GM21528 (cell line): ENCODE measurements around the gene GTSE1.

Source experiments
- ATAC-seq: cut with Tn5 transposase; IDR thresholded peaks from one replicate; pipeline ENCODE4 v1.9.1; 2021; ENCODE audit warnings: mild to moderate bottlenecking, moderate library complexity; ENCODE audit not compliant: unreplicated experiment, low FRiP score

The GTSE1 gene

DNA sequence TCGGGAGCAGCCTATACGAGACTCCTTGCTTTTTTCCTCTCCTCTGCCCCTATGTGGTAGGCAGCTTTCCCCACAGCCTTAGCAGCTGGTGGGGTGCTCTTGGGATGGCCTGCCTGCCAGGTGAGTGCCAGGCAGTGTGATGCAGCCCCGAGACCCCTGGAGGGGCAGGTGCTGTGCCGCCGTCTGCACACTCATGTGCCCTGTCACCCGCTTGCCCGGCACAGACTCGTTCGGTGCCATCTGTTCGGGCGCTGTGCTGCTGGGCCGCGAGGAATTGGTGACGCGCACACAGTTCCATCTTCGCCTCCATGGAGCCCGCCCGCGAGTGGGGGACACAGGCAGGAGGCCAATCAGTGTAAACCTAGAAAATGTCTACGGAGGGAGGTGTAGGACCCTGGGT, 54.0 kb downstream of the GTSE1 start:
- ATAC-seq, result no peak

DNA sequence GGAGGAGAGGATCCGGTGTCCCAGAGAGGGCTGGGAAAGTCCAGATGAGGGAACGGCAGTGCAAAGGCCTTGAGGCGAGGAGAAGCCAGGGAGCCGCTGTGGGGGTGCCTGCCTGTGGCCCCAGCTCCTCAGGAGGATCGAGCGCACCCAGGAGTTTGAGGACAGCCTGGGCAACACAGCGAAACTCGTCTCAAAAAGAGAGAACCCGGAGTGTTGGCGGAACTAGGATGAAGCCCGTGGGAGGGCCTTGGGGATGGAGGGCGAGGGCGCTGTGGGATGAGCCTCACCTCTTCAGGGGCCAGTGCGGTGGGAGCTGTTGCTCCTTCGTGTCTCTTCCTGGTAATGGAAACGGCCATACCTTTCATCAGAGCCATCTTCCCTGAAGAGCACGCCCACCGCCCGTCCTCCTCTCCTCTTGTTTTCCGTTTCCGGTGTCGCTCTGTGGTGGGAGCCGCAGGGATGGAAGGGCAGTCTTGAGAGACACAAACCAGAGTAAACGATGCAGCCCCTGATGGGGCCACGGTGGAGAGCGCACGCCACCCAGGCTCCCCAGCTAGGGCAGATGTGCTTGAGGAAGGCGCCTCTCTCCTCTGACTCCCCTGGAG, 54.6 kb downstream of the GTSE1 start:
- ATAC-seq, result no peak

DNA sequence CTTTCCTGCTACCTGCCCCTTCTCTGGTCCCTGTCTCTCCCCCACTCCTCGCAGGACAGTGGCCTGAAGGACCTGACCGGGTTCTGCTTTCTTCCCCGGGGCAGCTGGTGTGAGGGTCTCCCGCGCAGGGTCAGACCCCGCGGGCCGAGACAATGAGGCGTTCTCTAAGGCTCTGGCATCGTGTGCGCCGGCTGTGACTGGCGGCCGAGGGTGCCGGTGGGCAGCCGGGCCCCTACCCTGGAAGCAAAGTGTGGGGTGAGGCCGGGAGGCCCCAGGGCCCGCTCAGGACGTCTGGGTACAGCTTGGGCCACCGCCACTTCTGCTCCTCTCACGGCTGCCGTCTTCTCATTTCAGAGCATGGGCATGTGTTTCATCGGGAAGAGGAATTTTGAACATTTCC, 55.1 kb downstream of the GTSE1 start:
- ATAC-seq, result no peak

DNA sequence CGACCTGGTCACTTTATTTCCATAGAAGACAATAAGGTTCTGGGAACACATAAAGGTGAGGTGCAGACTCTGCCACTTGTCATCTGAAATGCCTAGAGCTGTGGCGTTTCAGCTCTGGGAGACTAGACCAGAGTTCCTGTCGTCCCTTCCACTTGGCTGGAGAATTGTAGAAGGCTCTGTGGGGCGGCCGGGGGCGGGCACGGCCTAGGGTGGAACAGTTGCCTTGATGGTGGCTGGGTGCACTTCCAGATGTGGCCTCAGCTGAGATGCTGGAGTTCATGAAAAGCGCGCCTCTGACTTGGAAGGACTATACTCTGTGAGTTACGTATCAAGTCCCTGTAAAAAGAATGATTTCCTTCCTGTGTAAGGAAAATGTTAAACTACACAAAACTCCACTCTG, 55.6 kb downstream of the GTSE1 start:
- ATAC-seq, result no peak

DNA sequence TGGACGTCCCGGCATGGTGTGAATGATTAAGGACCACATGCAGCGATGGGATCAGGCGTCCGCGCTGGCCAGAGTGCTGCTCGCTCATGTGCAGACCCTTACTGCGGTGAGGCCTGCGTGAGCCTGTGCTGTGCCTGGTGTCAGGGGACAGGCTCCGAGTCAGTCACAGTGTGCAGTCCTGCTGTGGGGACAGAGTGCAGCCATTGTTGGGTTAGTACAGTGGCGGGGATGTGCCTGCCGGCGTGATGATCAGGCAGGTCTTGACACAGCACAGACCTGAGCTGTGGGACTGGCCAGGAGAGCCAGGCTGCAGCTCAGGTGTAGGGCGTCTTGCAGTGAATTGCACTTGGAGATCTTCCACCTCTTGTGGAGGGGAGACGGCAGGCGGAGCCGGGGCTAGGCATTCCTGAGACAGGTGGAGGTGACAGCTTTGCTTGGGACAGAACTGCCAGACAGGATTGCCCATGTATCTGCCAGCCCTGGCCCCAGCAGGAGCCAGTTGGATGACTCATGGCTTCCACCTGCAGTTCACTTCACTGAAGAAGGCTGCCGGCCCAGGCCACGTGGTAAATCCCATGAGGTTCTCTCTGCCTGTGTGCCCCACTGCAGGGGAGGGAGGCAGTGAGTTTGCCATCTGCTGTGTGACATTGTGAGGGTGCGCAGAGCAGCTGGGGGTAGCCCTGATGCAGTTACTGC, 56.2 kb downstream of the GTSE1 start:
- no peak for ATAC-seq

DNA sequence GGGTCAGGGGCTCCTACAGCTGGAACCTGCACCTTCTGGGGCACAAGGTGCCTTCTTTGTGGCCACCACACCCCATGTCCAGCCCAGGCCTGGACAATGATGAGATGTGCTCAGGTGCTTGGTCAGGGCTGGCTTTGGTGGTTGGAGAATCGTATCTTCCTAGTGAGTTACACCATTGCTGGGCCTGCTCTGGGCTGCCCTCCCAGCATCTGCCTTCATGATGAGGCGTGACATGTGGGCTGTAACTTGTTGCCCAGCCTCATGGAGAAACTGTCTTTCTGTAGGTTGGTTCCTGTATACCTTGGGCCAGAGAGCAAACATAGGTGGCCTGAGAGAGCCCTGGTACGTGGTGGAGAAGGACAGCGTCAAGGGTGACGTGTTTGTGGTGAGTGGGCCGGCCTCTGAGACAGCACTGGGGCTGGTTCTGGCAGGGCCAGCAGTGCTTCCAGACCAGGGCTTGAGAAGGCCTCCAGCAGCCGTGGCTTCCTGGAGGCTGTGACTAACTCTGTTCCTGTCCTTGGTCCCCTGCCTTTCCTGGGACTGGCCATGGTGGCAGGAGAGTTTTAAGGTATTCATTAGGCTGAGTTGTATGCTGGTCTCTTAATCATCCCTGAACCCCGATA, 56.9 kb downstream of the GTSE1 start:
- ATAC-seq, result no peak

DNA sequence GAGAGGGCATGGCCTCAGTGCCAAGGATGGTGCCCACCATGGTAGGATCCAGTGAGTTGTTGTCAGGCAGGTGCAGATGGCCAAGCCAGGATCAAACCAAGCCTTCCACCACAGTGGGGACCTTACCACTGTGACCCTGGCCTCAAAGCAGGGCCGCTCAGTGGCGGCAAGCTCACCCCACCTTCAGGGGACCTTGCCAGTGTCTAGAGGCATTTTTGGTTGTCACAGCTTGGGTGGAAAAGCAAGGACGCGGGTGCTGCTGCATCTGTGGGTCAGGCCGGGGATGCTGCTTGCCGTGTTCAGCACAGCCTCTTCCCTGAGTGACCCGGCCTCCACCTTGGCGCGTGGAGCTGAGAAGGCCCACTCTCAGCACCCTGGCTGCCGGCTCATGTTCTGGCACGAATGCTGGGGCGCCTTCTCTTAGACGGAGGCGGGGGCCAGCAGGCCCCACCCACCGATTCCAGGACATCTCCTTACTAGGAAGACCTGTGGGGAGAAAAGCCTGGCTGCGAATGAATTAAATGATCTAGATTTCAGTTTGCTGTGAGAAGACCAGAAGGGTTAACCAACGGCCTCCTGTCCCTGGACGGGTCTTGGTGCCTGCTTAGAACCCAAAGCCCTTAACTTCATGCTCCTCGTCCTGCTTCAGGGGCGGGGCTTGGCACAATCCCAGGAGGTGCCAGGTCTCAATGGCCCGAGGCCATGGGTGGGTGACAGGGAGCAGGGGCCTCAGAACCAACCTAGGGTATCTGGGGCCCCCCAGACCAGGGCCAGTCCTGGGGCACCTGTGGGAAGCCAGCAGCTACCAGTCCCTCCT, 57.7 kb downstream of the GTSE1 start:
- no peak for ATAC-seq

DNA sequence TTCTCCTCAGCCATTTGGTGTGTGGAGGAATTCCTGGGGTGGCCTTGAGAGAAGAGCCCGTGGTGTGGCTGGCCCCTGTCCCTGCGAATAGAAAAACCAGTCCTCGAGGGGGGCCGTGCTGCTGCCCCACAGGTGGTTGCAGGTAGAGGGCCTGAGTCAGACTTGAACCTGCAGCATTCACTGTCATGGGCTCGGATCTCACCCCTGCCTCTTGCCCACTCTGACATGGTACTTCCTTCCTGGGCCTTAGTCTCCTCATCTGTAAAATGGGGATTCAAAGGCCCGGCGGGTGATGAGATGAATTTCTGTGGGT, 58.3 kb downstream of the GTSE1 start:
- no peak for ATAC-seq

DNA sequence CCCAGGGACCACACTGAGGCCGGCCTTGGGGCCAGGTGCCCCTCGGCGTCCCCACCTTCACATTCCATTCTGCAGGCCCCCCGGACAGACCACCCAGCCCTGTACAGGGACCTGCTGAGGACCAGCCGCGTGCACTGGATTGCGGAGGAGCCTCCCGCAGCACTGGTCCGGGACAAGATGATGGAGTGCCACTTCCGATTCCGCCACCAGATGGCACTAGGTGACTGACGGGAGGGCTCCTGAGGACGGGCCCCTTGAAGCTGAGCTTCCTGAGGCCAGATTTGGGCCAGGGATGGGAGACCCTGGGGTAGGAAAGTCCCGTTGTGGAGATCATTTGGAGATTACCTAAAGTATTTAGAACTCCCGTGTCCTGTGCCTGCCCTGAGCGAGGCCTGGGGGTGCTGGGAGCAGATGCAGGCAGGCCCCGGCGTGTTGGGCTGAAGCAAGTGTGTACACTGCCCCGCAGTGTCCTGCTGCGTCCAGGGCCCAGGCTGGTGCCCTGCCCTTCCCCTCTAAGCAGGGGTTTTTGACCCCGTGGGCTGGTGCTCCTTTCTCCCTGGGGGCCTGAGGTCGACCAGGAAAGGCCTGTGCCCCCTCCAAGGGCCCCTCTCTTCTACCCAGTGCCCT, 58.8 kb downstream of the GTSE1 start:
- ATAC-seq, result no peak

DNA sequence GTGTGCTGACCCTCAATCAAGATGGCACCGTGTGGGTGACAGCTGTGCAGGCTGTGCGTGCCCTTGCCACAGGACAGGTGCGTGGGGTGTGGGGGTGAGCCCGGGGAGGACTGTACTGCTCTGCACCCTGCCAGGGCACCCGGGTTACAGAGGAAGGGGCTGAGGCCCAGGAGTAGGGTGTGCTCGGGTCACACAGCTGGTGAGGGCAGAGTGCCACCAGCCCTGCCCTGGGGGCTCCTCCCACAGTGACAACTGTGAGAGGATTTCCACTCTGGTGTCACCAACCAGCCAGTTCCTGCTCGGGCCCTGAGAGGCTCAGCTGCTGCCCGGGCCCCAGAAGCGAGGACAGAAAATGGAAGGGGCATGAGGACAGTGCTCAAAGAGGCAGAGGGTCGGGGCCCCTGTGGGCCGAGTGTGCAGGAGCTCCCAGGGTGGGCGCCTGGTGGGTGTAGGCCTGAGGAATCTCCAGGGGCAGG, 59.4 kb downstream of the GTSE1 start:
- ATAC-seq, result no peak

DNA sequence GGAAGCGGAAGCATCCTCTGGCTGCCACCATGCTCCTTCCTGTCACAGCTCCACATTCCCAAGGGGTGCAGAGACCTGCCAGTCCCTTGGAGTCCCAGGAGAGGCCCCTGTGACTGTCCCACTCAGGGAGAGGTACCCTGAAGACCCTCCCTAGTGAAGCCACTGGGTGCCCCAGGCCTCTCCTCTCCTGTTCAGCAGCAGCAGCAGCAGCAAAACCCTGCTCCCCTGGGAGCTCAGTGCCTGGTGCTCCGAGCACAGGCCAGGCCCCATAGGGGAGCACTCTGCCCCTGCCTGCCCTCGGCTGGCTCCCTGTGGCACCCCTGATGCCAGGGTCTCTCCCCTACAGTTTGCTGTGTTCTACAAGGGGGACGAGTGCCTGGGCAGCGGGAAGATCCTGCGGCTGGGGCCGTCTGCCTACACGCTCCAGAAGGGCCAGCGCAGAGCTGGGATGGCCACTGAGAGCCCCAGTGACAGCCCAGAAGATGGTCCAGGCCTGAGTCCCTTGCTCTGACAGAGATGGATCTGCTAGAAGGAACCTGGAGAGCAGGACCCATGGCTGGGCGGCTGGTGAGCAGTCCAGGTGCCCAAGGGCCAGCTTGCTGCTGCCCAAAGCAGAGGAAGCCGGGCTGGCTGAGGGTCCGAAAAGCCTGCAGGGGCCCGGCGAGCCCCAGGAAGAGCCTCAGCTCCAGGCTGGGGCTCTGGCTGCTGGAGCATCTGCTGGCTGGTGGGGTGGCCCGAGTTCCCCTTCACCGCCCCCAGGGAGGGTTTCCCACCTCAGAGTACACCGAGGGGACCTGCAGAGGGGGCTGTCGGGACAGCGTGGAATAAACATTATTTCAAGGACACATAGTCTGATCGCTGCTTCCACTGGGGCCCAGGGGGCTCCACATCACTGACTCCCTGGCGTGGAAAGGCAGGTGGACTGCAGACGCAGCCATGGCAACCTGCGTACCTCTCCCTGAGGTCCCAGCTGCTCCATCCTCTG, 60.1 kb downstream of the GTSE1 start:
- ATAC-seq, result no peak

DNA sequence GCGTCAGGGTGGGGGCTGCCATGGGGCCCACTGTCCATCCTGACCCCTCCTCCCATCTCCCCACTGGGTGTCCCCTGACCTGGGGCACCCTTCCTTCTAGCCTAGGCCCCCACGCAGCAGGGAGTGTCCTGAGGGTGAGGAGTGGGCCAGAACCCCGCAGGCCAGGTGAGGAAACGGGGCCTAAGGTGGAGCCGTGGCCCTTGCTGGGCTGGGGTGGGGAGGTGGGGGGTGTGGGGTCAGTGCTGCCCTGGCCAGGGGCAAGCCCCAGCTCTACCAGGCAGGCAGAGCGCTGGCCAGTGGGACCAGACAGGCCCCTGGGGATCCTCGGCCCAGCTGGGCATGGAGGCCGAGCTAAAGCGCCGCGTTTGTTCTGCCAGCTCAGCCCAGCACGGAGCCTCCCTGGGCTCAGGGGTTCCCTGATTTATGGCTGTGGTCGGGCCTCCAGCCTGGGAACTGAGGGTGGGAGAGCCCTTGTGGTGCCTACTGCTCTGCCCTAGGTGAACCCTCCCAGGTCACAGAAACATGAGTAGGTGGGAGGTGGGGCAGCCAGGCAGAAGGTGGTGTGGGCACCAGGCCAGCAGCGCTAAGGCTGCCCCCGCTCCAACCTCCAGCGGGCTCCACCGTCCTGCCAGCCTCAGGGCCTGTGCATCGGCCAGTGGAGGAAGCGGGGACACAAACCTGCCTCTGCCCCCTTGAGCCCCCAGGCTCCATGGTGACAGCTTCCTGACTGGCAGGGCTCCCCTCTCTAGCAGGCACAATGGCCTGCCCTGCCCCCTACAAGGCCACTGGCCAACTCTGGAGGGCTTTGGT, 61.2 kb downstream of the GTSE1 start:
- no peak for ATAC-seq

DNA sequence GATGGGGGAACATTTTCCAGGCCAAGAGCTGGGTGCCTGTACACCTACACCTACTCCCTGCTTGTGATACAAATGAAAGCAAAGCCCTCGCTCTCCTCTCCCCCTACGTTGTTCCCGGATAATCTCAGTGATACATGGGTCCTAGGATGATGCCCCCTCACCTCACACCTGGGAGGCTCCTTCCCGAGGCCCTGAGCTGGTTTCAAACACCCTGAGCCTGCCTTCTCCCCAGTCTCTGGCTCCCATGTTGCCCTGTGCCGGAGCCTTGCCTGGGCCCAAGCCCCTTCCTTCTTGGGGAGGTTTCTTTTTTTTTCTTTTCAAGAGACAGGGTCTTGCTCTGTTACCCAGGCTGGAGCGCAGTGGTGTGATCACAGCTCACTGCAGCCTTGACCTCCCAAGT, 62.1 kb downstream of the GTSE1 start:
- no peak for ATAC-seq

DNA sequence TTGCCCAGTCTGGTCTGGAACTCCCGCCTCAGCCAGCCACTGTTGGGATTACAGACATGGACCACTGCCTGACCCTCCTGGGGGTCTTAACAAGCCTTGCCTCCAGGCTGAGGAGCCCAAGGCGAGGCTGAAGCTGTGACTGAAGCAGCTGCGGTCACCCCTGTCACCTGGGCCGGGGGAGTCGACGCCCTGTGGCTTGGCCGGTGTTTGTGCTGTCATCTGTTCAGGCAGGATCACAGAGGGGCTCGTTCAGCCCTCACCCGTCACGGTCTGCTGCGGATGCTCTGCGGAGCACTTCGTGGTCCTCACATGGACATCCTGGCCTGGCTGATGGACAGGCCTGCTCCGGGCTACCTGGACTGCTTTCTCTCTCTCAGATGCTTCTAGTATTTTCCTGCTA, 62.7 kb downstream of the GTSE1 start:
- ATAC-seq, result no peak

DNA sequence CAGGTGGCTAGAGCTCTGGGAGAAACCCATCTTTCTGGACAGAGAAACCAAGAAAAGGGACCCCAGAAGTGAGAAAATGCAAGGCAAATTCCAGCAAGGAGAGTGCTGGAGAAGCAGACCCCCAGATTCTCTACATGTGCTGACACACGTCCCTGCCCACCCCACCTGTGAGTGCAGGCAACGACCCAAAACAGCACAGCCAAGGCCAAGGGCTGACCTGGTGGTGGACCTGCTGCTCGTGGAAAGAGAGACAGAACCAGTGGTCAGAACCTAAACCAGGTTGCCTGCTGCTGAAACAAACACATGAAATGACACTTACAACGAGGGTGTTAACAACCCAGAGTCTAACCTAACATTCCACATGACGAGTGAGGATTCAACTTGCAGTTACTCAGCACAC, 63.4 kb downstream of the GTSE1 start:
- ATAC-seq, result no peak

DNA sequence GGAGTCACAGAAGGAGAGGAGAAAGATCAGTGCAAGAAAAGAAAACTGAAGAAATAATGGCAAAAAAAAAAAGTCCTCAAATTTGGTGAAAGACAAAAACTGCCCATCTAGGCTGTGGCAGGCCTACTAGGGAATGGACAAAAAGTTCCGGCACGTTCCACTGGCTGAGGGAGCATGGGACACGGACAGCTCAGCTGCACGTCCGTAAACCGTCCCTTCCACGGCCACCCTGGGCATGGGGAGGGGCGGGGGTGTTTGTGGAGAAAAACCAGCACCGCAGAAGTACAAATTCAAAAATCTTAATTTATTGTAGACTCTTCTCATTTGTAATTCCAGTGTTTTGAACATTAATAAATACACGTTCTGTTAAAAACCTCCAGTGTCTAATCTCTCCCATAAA, 64.2 kb downstream of the GTSE1 start:
- ATAC-seq, result no peak

DNA sequence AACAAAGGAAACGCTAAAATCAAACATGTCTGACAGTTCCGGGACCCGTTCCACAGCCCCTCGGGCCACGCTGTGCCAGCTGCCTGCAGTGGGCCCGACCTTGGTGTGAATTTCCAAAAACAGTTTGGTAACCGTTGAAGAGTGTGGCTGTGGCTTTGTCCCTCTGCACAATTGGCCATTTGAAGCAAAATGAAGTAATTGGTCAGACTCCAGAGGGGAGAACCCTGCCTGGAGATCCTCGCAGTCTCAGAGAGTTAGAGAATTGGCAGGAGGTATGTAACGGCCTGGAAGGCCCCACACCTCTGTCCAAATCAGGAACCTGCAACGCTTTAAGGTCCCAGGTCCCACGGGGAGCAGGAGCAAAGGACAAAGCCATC, 65.1 kb downstream of the GTSE1 start:
- no peak for ATAC-seq

DNA sequence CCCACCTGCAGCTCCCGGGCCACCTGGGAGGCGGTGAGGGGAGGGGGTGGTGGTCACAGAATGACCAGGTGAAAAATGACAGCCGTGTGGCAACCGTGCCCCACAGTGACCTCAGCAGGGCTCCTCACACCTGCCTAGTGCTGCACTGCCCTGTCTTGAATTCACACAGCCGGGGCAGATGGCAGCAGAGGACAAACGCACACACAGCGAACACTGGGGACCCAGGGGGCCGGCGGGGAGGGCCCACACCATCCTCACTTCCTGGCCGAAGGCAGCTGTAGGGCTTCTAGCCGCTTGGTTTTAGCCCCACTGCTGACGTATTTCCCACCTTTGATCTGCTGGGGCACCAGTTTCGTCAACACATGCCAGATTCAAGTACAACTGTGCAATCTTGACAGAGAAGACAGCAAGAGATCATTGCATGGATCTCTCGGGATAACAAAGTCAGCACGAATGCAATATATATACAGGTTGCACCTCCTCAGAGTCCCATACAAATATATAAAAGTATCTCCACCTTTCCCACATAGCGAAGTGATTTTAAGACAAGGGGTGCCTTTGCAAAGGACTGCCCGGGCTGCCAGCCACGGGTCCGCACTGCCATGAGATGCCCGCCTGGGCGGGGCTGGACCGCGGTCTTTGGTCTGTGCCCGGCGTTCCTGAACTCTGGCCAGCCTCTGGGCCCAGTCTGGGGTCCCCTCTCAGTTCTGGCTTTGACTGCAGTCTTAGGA, 65.7 kb downstream of the GTSE1 start:
- ATAC-seq, result no peak
